GM18505 (cell line): ENCODE measurements around the gene SAMD10.

ENCODE experiments used
- ATAC-seq: cut with Tn5 transposase; IDR thresholded peaks from one replicate; pipeline ENCODE4 v1.9.1; 2021; ENCODE audit not compliant: unreplicated experiment
- POLR2A ChIP-seq: IDR thresholded peaks from 4 replicates; pipeline ENCODE4 v1.6.1; 2011; ENCODE audit warnings: borderline replicate concordance; ENCODE audit not compliant: insufficient read depth, insufficient read length; ENCODE audit errors: extremely low read depth

The SAMD10 gene

DNA sequence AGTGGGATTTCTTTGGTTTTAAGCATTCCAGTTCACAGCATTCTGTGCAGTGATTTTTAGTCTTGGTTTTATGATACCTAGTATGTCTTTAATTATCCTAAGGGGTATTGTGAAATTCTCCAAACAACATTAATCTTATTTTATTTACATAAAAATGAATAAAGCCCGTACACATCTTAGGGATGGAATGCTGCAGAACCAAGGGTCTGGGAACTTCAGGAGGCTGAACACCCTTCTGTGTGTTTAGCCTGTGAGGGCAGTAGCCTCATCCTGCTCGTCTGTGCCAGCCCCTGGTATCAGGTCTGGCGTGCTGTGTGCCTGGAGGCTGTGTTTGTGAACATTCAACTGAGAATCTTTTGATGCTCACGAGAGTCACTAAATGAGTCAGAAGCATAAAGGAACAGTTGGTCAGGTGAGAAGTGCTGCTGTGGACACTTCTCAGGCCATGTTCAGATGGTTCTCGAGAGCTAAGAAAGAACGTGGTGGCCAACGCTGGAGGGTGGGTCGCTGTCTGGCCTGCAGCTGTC lies 31.3 kb upstream of the SAMD10 start:
- no peak for TF ChIP-seq POLR2A

DNA sequence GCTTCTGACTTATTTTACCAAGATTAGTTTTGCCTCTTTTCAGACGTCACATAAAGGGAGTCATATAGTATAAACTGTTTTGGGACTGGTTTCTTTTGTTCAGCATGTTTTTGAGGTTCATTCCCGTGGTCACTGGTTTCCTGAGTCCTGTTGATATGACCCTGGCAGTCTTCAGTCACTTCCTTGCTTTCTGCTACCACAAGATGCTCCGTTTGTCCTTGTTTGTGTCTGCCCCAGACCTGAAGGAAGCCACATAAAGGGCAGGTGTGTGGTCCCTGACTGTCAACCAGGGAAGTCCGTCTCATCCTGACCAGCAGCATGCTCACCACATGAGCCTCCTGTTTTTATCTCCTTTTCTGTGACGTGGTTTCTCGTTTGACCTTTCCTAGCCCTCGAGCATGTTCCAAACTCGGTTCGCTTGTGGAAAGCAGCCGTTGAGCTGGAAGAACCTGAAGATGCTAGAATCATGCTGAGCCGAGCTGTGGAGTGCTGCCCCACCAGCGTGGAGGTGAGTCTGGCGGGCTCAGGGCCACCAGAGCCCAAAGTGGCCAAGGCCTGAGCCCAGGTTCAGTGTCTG lies 30.5 kb upstream of the SAMD10 start:
- ATAC-seq = no peak
- TF ChIP-seq POLR2A = no peak

More for the DNA sequence above, 31.3 kb upstream of the SAMD10 start:
- no peak for ATAC-seq

- ATAC-seq = no peak
- TF ChIP-seq POLR2A = no peak
These were observed 27.5 kb upstream of the SAMD10 start for GRCh38 chr20:64006902-64007301.

GRCh38 chr20:64006490-64006889 lies 27.0 kb upstream of the SAMD10 start:
- ATAC-seq = no peak
- no peak for TF ChIP-seq POLR2A

- no peak for ATAC-seq
- TF ChIP-seq POLR2A = no peak
These were observed 26.0 kb upstream of the SAMD10 start for GRCh38 chr20:64005394-64005793.

GRCh38 chr20:64003960-64004725 lies 24.7 kb upstream of the SAMD10 start:
- TF ChIP-seq POLR2A = no peak
- ATAC-seq = no peak

GRCh38 chr20:64001607-64002011 lies 22.2 kb upstream of the SAMD10 start:
- ATAC-seq = no peak
- no peak for TF ChIP-seq POLR2A

- TF ChIP-seq POLR2A = no peak
- ATAC-seq = no peak
These were observed 21.5 kb upstream of the SAMD10 start for GRCh38 chr20:64000906-64001305.

DNA sequence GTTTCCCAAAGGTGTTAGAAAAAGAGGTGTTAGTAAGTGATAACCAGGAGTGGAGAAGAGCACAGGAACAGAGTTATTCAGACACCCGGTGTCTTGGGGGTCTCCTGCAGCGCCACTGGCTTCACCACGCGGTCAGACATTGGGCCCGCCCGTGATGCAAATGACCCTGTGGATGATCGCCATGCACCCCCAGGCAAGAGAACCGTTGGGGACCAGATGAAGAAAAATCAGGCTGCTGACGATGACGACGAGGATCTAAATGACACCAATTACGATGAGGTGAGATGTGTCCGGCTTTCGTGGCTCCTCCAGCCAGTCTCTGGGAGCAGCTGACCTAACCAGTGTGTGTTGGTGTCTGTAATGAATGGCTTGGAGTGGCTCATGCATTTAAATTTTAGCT lies 3.5 kb upstream of the SAMD10 start:
- ATAC-seq = no peak
- no peak for TF ChIP-seq POLR2A

DNA sequence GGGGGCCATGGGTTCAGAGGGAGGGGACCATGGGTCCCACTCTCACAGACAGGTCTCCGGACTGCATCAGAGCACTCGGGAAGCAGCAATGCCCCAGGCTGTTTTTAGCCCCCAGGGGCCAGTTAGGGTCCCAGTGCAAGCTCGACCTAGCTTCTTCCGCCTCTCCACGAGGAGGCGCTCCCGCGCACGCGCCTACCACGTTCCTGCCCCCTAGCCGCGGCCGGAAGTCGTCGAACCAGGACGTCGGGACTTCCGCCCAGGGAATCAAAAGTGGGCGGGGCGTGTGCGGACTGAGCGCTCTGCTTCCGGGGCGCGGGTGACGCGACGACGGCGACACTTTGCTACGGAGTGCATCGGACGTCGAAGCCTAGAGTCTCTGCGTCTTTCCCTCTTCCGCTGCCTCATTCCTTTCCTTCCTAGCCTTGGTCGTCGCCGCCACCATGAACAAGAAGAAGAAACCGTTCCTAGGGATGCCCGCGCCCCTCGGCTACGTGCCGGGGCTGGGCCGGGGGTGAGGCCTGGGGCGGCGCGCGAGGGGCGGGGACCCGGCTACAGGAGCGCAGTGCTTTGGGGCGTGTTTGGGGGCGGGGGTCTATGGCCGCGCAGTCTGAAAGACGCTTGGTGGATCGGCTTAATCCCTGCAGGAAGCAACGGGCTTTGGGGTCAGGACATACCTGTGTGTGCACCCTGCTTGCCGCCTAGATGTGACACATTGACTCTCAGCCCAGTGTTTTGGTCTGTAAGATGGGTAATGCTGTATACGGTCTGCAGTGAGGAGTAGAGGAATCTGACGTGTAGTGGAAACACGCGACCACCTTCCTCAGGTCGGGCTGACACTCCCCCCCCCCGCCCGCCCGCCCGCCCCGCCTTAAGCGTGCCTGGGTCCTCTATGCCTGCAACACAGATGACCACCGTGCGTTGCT lies 1.6 kb upstream of the SAMD10 start, which contains the start of gene PRPF6:
PRPF6 (plus strand) TSS at position 327 of the 923 bp plus-strand sequence; CDS start at position 441, 114 bp downstream.
- peak; percentile 48 for ATAC-seq
- peak; percentile 80 for TF ChIP-seq POLR2A

- TF ChIP-seq POLR2A = no peak
- ATAC-seq = peak; percentile 5
These were observed 919 bp upstream of the SAMD10 start for GRCh38 chr20:63980317-63980805.

DNA sequence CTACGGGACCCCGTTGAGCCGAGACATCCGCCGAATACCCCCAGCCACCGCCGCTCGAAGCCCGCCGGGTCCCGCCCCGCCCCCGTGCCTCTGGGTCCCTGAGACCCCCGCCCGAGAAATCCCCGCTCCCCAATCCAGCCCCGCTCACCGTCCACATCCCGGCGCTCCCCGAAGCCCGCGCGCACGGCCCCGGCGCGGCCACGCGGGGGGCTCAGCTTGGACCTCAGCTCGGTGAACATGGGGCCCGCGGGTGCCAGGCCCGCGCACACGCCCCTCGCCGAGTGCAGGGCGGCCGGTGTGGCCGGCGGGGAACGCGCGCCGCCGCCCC lies 249 bp downstream of the SAMD10 start:
- ATAC-seq = no peak

More for the DNA sequence above, 249 bp downstream of the SAMD10 start:
- TF ChIP-seq POLR2A = no peak
